Measurements from ENCODE around the gene F12.
A peak's percentile ranks its signal among the peaks of the same experiment; 100 is the strongest.

Gene F12

GRCh38 chr5:177450667-177451424 is 41.5 kb upstream of the F12 start:
- no peak overlapping the region for H3K4me3 Mint-ChIP-seq
- peaks cover 80% of the 10 kb centered on the region for H3K36me3 Mint-ChIP-seq (ENCODE audit: insufficient read depth)
- no peaks in the 10 kb centered on the region for H3K27me3 Mint-ChIP-seq
- no peaks in the 10 kb centered on the region for H3K9me3 Mint-ChIP-seq
- peak overlapping the region in 1 of 2 donors; percentile 84 for H3K27ac Mint-ChIP-seq
- no peak for ATAC-seq (replicated peaks)
- no peak for DNase-seq
- H3K4me1 Mint-ChIP-seq (ENCODE audit: low read depth in 2 of 2) = peaks cover 25 to 29% of the 10 kb centered on the region in 2 donors

- H3K36me3 Mint-ChIP-seq (ENCODE audit: insufficient read depth) = peaks cover 73% of the 10 kb centered on the region
- no peak for DNase-seq
- H3K4me1 Mint-ChIP-seq (ENCODE audit: low read depth in 2 of 2) = peaks cover 39 to 43% of the 10 kb centered on the region in 2 donors
- no peak overlapping the region for H3K4me3 Mint-ChIP-seq
- ATAC-seq (replicated peaks) = no peak
- H3K27ac Mint-ChIP-seq = peak overlapping the region in 1 of 2 donors; percentile 74
- no peaks in the 10 kb centered on the region for H3K27me3 Mint-ChIP-seq
- H3K9me3 Mint-ChIP-seq = no peaks in the 10 kb centered on the region
Observed at GRCh38 chr5:177449140-177450061, 40.0 kb upstream of the F12 start.

GRCh38 chr5:177448244-177448950 is 39.0 kb upstream of the F12 start:
- ATAC-seq (replicated peaks) (no peak), DNase-seq (no peak)
- Mint-ChIP-seq H3K4me1 (ENCODE audit: low read depth in 2 of 2) (peaks cover 43 to 46% of the 10 kb centered on the region in 2 donors), H3K9me3 (no peaks in the 10 kb centered on the region), H3K27ac (peak overlapping the region; percentile 58 to 74), H3K4me3 (peak overlapping the region; percentile 54 to 67), H3K27me3 (no peaks in the 10 kb centered on the region), H3K36me3 (ENCODE audit: insufficient read depth) (peaks cover 68% of the 10 kb centered on the region)

- H3K9me3 Mint-ChIP-seq = no peaks in the 10 kb centered on the region
- ATAC-seq (replicated peaks) = no peak
- no peaks in the 10 kb centered on the region for H3K27me3 Mint-ChIP-seq
- peak overlapping the region; percentile 54 to 67 for H3K4me3 Mint-ChIP-seq
- peak overlapping the region; percentile 58 to 74 for H3K27ac Mint-ChIP-seq
- peaks cover 43 to 44% of the 10 kb centered on the region in 2 donors for H3K4me1 Mint-ChIP-seq (ENCODE audit: low read depth in 2 of 2)
- no peak for DNase-seq
- peaks cover 64% of the 10 kb centered on the region for H3K36me3 Mint-ChIP-seq (ENCODE audit: insufficient read depth)
Observed at GRCh38 chr5:177447611-177448243, 38.4 kb upstream of the F12 start.

GRCh38 chr5:177447066-177447610 is 37.8 kb upstream of the F12 start:
- H3K4me1 Mint-ChIP-seq (ENCODE audit: low read depth in 2 of 2) = peaks cover 42 to 47% of the 10 kb centered on the region in 2 donors
- DNase-seq (peak; percentile 74 to 81 (median 79)), ATAC-seq (replicated peaks) (peak; percentile 58)
- no peaks in the 10 kb centered on the region for H3K9me3 Mint-ChIP-seq
- H3K36me3 Mint-ChIP-seq (ENCODE audit: insufficient read depth) = peaks cover 64% of the 10 kb centered on the region
- peak overlapping the region in 1 of 2 donors; percentile 74 for H3K27ac Mint-ChIP-seq
- H3K27me3 Mint-ChIP-seq = no peaks in the 10 kb centered on the region
- H3K4me3 Mint-ChIP-seq = peak overlapping the region; percentile 54 to 67

- Mint-ChIP-seq H3K36me3 (ENCODE audit: insufficient read depth) (peaks cover 66% of the 10 kb centered on the region), H3K4me3 (peak within 1 kb of the TSS; percentile 69 to 82), H3K27me3 (no peaks in the 10 kb centered on the region), H3K9me3 (no peaks in the 10 kb centered on the region), H3K27ac (peak within 1 kb of the TSS; percentile 92 to 97), H3K4me1 (ENCODE audit: low read depth in 2 of 2) (peaks cover 43 to 44% of the 10 kb centered on the region in 2 donors)
- ATAC-seq (replicated peaks) (peak; percentile 58), DNase-seq (peak; percentile 74 to 78 (median 77))
Observed at GRCh38 chr5:177446200-177447065, 37.1 kb upstream of the F12 start, which contains the start of gene PRR7. PRR7 (plus strand) TSS chr5:177446814; CDS start chr5:177455068, 8,254 bp downstream.

GRCh38 chr5:177445917-177446199 is 36.5 kb upstream of the F12 start:
- Mint-ChIP-seq H3K4me1 (ENCODE audit: low read depth in 2 of 2) (peaks cover 42 to 44% of the 10 kb centered on the region in 2 donors), H3K27ac (peak overlapping the region; percentile 92 to 97), H3K4me3 (peak overlapping the region; percentile 69 to 82), H3K9me3 (no peaks in the 10 kb centered on the region), H3K36me3 (ENCODE audit: insufficient read depth) (peaks cover 71% of the 10 kb centered on the region), H3K27me3 (no peaks in the 10 kb centered on the region)
- ATAC-seq (replicated peaks) (no peak), DNase-seq (no peak)

GRCh38 chr5:177445052-177445916 is 35.9 kb upstream of the F12 start:
- Mint-ChIP-seq H3K9me3 (no peaks in the 10 kb centered on the region), H3K36me3 (ENCODE audit: insufficient read depth) (peaks cover 70% of the 10 kb centered on the region), H3K4me1 (ENCODE audit: low read depth in 2 of 2) (peaks cover 40 to 42% of the 10 kb centered on the region in 2 donors), H3K4me3 (peak overlapping the region; percentile 69 to 82), H3K27me3 (no peaks in the 10 kb centered on the region), H3K27ac (peak overlapping the region; percentile 92 to 97)
- peak; percentile 23 for ATAC-seq (replicated peaks)
- DNase-seq = no peak

GRCh38 chr5:177444106-177445051 is 35.0 kb upstream of the F12 start:
- DNase-seq = no peak
- Mint-ChIP-seq H3K27ac (peak overlapping the region; percentile 92 to 97), H3K36me3 (ENCODE audit: insufficient read depth) (peaks cover 71% of the 10 kb centered on the region), H3K4me1 (ENCODE audit: low read depth in 2 of 2) (peaks cover 48 to 51% of the 10 kb centered on the region in 2 donors), H3K27me3 (no peaks in the 10 kb centered on the region), H3K9me3 (no peaks in the 10 kb centered on the region), H3K4me3 (peak overlapping the region; percentile 8 to 69)
- ATAC-seq (replicated peaks) = peak; percentile 26

GRCh38 chr5:177443144-177443983 is 34.0 kb upstream of the F12 start:
- DNase-seq (no peak), ATAC-seq (replicated peaks) (no peak)
- H3K9me3 Mint-ChIP-seq = no peaks in the 10 kb centered on the region
- H3K4me3 Mint-ChIP-seq = peak overlapping the region in 1 of 2 donors; percentile 33
- no peaks in the 10 kb centered on the region for H3K27me3 Mint-ChIP-seq
- H3K36me3 Mint-ChIP-seq (ENCODE audit: insufficient read depth) = peaks cover 75% of the 10 kb centered on the region
- H3K27ac Mint-ChIP-seq = peak overlapping the region; percentile 92 to 97
- peaks cover 44 to 49% of the 10 kb centered on the region in 2 donors for H3K4me1 Mint-ChIP-seq (ENCODE audit: low read depth in 2 of 2)
